Measurements from ENCODE around the gene ELOVL4.

Gene ELOVL4

DNA sequence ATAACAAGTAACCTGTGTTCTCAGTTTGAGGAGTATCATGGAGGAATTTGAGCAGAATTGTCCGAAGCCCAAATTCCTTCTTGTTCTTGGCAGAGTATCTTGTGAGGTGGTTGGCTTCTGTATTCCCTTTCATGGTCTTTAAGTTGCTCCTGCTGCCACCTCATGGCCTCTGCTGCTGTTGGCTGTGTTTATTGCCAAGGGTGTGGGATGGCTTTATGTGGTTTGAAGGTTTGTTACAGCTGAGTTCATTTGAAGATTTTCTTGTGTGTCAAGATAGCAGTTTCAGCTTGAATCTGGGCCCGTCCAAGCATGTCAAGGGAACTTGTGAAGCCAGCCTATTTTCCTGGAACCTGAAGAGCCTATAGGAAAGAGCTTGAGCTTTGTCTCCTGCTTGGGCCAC, 36.9 kb upstream of the ELOVL4 start:
- H3K4me3 ChIP-seq (ENCODE audit: low read depth, low read length) = no peak overlapping the region
- no peak for TF ChIP-seq MYC (IDR thresholded peaks at IDR 0.05; ENCODE audit: low read depth, low read length)
- TF ChIP-seq POLR2A (IDR thresholded peaks at IDR 0.05; ENCODE audit: extremely low read depth, insufficient read length) = no peak
- TF ChIP-seq, protein P1, sequence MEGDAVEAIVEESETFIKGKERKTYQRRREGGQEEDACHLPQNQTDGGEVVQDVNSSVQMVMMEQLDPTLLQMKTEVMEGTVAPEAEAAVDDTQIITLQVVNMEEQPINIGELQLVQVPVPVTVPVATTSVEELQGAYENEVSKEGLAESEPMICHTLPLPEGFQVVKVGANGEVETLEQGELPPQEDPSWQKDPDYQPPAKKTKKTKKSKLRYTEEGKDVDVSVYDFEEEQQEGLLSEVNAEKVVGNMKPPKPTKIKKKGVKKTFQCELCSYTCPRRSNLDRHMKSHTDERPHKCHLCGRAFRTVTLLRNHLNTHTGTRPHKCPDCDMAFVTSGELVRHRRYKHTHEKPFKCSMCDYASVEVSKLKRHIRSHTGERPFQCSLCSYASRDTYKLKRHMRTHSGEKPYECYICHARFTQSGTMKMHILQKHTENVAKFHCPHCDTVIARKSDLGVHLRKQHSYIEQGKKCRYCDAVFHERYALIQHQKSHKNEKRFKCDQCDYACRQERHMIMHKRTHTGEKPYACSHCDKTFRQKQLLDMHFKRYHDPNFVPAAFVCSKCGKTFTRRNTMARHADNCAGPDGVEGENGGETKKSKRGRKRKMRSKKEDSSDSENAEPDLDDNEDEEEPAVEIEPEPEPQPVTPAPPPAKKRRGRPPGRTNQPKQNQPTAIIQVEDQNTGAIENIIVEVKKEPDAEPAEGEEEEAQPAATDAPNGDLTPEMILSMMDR (IDR thresholded peaks at IDR 0.05; ENCODE audit: low read depth, low read length) = no peak
- TF ChIP-seq, protein P2, sequence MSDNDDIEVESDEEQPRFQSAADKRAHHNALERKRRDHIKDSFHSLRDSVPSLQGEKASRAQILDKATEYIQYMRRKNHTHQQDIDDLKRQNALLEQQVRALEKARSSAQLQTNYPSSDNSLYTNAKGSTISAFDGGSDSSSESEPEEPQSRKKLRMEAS (IDR thresholded peaks at IDR 0.05; ENCODE audit: low read depth, low read length) = no peak
- peak; percentile 10 for DNase-seq (ENCODE audit: low read depth)

DNA sequence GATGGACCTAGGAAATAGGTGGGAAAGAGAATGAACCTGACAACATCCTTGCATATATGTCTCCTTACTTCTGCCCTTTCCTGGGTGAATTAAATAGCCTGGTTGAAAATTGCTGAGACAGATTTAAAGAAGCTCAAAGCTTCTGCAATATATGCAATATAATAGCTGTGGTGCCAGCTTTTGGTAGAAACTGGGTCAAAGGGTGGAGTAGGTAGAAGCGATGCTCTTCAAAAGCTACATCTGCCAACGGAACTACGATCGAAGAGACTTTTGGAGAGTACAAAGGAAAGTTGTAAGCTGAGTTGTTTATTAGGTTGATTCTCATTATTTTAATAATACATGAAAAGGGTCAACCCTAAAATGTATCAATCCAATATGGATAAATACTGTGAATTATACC, 34.3 kb upstream of the ELOVL4 start:
- TF ChIP-seq MYC (IDR thresholded peaks at IDR 0.05; ENCODE audit: low read depth, low read length) (no peak), POLR2A (IDR thresholded peaks at IDR 0.05; ENCODE audit: extremely low read depth, insufficient read length) (no peak)
- TF ChIP-seq, protein P1 (IDR thresholded peaks at IDR 0.05; ENCODE audit: low read depth, low read length) = no peak
- TF ChIP-seq, protein P2 (IDR thresholded peaks at IDR 0.05; ENCODE audit: low read depth, low read length) = no peak
- DNase-seq (ENCODE audit: low read depth) = no peak
- H3K4me3 ChIP-seq (ENCODE audit: low read depth, low read length) = no peak overlapping the region

- no peak overlapping the region for H3K4me3 ChIP-seq (ENCODE audit: low read depth, low read length)
- TF ChIP-seq, protein P1 (IDR thresholded peaks at IDR 0.05; ENCODE audit: low read depth, low read length) = no peak
- no peak for TF ChIP-seq MYC (IDR thresholded peaks at IDR 0.05; ENCODE audit: low read depth, low read length)
- no peak for DNase-seq (ENCODE audit: low read depth)
These were observed 23.8 kb upstream of the ELOVL4 start for GRCh38 chr6:79971193-79971592.

- no peak overlapping the region for H3K4me3 ChIP-seq (ENCODE audit: low read depth, low read length)
- TF ChIP-seq POLR2A (IDR thresholded peaks at IDR 0.05; ENCODE audit: extremely low read depth, insufficient read length) (no peak), MYC (IDR thresholded peaks at IDR 0.05; ENCODE audit: low read depth, low read length) (no peak)
- TF ChIP-seq, protein P1 (IDR thresholded peaks at IDR 0.05; ENCODE audit: low read depth, low read length) = no peak
- TF ChIP-seq, protein P2 (IDR thresholded peaks at IDR 0.05; ENCODE audit: low read depth, low read length) = no peak
- no peak for DNase-seq (ENCODE audit: low read depth)
These were observed 22.4 kb upstream of the ELOVL4 start for GRCh38 chr6:79969784-79970183.

- no peak overlapping the region for H3K4me3 ChIP-seq (ENCODE audit: low read depth, low read length)
- no peak for DNase-seq (ENCODE audit: low read depth)
- TF ChIP-seq MYC (IDR thresholded peaks at IDR 0.05; ENCODE audit: low read depth, low read length) = no peak
- no peak for TF ChIP-seq POLR2A (IDR thresholded peaks at IDR 0.05; ENCODE audit: extremely low read depth, insufficient read length)
- TF ChIP-seq, protein P1 (IDR thresholded peaks at IDR 0.05; ENCODE audit: low read depth, low read length) = no peak
- TF ChIP-seq, protein P2 (IDR thresholded peaks at IDR 0.05; ENCODE audit: low read depth, low read length) = no peak
These were observed 19.8 kb upstream of the ELOVL4 start for GRCh38 chr6:79967178-79967577.

DNA sequence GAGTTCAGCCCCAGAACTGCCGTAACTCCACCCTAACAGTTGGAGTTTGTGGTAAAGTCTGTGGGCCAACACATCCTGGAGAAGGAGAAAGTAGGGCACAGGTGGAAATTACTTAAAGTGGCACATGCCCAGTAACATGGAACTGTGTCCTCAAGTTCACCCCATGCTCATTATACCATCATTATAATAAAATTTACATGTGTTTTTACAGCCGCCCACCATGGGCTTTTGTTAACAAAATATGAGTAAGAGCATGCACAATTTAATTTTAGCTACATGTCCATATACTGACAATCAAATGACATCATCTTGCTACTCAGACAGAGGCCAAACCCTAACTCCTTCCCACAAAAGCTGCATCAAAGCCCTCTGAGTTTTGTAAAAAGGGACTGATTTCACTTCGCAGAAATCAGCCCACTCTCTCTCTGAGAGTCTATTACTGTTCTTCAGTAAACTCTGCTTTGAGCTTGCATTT, 17.3 kb upstream of the ELOVL4 start:
- H3K4me3 ChIP-seq (ENCODE audit: low read depth, low read length) = no peak overlapping the region
- no peak for DNase-seq (ENCODE audit: low read depth)
- no peak for TF ChIP-seq POLR2A (IDR thresholded peaks at IDR 0.05; ENCODE audit: extremely low read depth, insufficient read length)
- TF ChIP-seq MYC (IDR thresholded peaks at IDR 0.05; ENCODE audit: low read depth, low read length) = no peak
- TF ChIP-seq, protein P1 (IDR thresholded peaks at IDR 0.05; ENCODE audit: low read depth, low read length) = no peak
- TF ChIP-seq, protein P2 (IDR thresholded peaks at IDR 0.05; ENCODE audit: low read depth, low read length) = no peak
